HG02610 (cell line): Measurements from ENCODE around the gene DOC2B.
"Not testable (repeated sequence)": the region's sequence is repeated elsewhere in the genome, so short reads cannot be mapped to it uniquely, and the experiment has no call there.

Experiments
- ATAC-seq: cut with Tn5 transposase; IDR thresholded peaks from one replicate; pipeline ENCODE4 v1.9.1; 2021; ENCODE audit warnings: mild to moderate bottlenecking, moderate library complexity; ENCODE audit not compliant: unreplicated experiment

Gene DOC2B

GRCh38 chr17:181245-182049, at the start of gene DOC2B:
DOC2B (minus strand) TSS chr17:181650; CDS start chr17:181479, 171 bp downstream.
- no peak for ATAC-seq

GRCh38 chr17:230395-230770, 48.9 kb upstream of the DOC2B start:
- ATAC-seq: no peak

GRCh38 chr17:229709-230394, 48.4 kb upstream of the DOC2B start:
- ATAC-seq: no peak

GRCh38 chr17:228951-229708, 47.7 kb upstream of the DOC2B start:
- no peak for ATAC-seq

- no peak for ATAC-seq
Measured at GRCh38 chr17:227946-228615, 46.6 kb upstream of the DOC2B start.

- ATAC-seq: no peak
Measured at GRCh38 chr17:227078-227945, 45.9 kb upstream of the DOC2B start.

- no peak for ATAC-seq
Measured at GRCh38 chr17:226108-227077, 44.9 kb upstream of the DOC2B start.

- ATAC-seq: no peak
Measured at GRCh38 chr17:225551-225950, 44.1 kb upstream of the DOC2B start.

GRCh38 chr17:224576-224975, 43.1 kb upstream of the DOC2B start:
- ATAC-seq: not testable (repeated sequence)

GRCh38 chr17:223723-224471, 42.4 kb upstream of the DOC2B start:
- ATAC-seq: no peak

- no peak for ATAC-seq
Measured at GRCh38 chr17:222172-222571, 40.7 kb upstream of the DOC2B start.

GRCh38 chr17:219696-220095, 38.2 kb upstream of the DOC2B start:
- no peak for ATAC-seq

GRCh38 chr17:218432-219110, 37.1 kb upstream of the DOC2B start:
- ATAC-seq: no peak

GRCh38 chr17:216625-217024, 35.2 kb upstream of the DOC2B start:
- ATAC-seq: no peak

- not testable (repeated sequence) for ATAC-seq
Measured at GRCh38 chr17:215563-216478, 34.4 kb upstream of the DOC2B start.

- no peak for ATAC-seq
Measured at GRCh38 chr17:214881-215331, 33.5 kb upstream of the DOC2B start.
